ENCODE measurements around the gene NSUN3. TPM values are rescaled to one million over a fixed set of nuclear protein-coding genes. Genes with fewer than 3 reads are reported as not detected.

The NSUN3 gene
- total RNA-seq, 1 experiment from 2014 or later: 10.1 TPM

GRCh38 chr3:94115482-94115881 lies 52.6 kb downstream of the NSUN3 start:
- BruUV-seq (replicated peaks): no TSS peak
- Mint-ChIP-seq H3K4me3 (ENCODE audit: low read depth, unreplicated experiment) (no peak overlapping the region), H3K4me1 (ENCODE audit: low read depth, unreplicated experiment) (no peaks in the 10 kb centered on the region), H3K36me3 (ENCODE audit: insufficient read depth, unreplicated experiment) (no peaks in the 10 kb centered on the region), H3K27ac (ENCODE audit: unreplicated experiment) (no peak overlapping the region), H3K9me3 (ENCODE audit: low read depth, unreplicated experiment) (no peaks in the 10 kb centered on the region), H3K27me3 (ENCODE audit: unreplicated experiment) (no peaks in the 10 kb centered on the region)
- CTCF ChIA-PET: no interaction called here
- intact Hi-C loops (cut with micrococcal nuclease; ENCODE audit: unreplicated experiment): loop anchor here (5.0 kb wide), 1 partner anchor 172 kb away; no protein-coding TSS in a partner anchor
- no peak for DNase-seq
- no peak for TF ChIP-seq CTCF (IDR thresholded peaks at IDR 0.05; ENCODE audit: unreplicated experiment)

- CTCF ChIA-PET: no interaction called here
- Mint-ChIP-seq H3K9me3 (ENCODE audit: low read depth, unreplicated experiment) (no peaks in the 10 kb centered on the region), H3K4me3 (ENCODE audit: low read depth, unreplicated experiment) (no peak overlapping the region), H3K4me1 (ENCODE audit: low read depth, unreplicated experiment) (no peaks in the 10 kb centered on the region), H3K27me3 (ENCODE audit: unreplicated experiment) (no peaks in the 10 kb centered on the region), H3K36me3 (ENCODE audit: insufficient read depth, unreplicated experiment) (no peaks in the 10 kb centered on the region), H3K27ac (ENCODE audit: unreplicated experiment) (no peak overlapping the region)
- BruUV-seq (replicated peaks): no TSS peak
- no peak for DNase-seq
- TF ChIP-seq CTCF (IDR thresholded peaks at IDR 0.05; ENCODE audit: unreplicated experiment): no peak
- intact Hi-C loops (cut with micrococcal nuclease; ENCODE audit: unreplicated experiment): loop anchor here (5.0 kb wide), 1 partner anchor 170 kb away; no protein-coding TSS in a partner anchor
Observed at GRCh38 chr3:94117729-94118128, 54.9 kb downstream of the NSUN3 start.

- CTCF ChIA-PET: no interaction called here
- Mint-ChIP-seq H3K36me3 (ENCODE audit: insufficient read depth, unreplicated experiment) (no peaks in the 10 kb centered on the region), H3K4me3 (ENCODE audit: low read depth, unreplicated experiment) (no peak overlapping the region), H3K27me3 (ENCODE audit: unreplicated experiment) (no peaks in the 10 kb centered on the region), H3K27ac (ENCODE audit: unreplicated experiment) (no peak overlapping the region), H3K9me3 (ENCODE audit: low read depth, unreplicated experiment) (no peaks in the 10 kb centered on the region), H3K4me1 (ENCODE audit: low read depth, unreplicated experiment) (no peaks in the 10 kb centered on the region)
- intact Hi-C loops (cut with micrococcal nuclease; ENCODE audit: unreplicated experiment): loop anchor here (5.0 kb wide), 1 partner anchor 169 kb away; no protein-coding TSS in a partner anchor
- TF ChIP-seq CTCF (IDR thresholded peaks at IDR 0.05; ENCODE audit: unreplicated experiment): no peak
- no TSS peak for BruUV-seq (replicated peaks)
- no peak for DNase-seq
Observed at GRCh38 chr3:94118390-94118789, 55.5 kb downstream of the NSUN3 start.

- no peak overlapping the region for H3K4me3 Mint-ChIP-seq (ENCODE audit: low read depth, unreplicated experiment)
- no peaks in the 10 kb centered on the region for H3K36me3 Mint-ChIP-seq (ENCODE audit: insufficient read depth, unreplicated experiment)
- no peak for DNase-seq
- H3K27ac Mint-ChIP-seq (ENCODE audit: unreplicated experiment): no peak overlapping the region
- H3K27me3 Mint-ChIP-seq (ENCODE audit: unreplicated experiment): no peaks in the 10 kb centered on the region
- TF ChIP-seq CTCF (IDR thresholded peaks at IDR 0.05; ENCODE audit: unreplicated experiment): no peak
- intact Hi-C loops (cut with micrococcal nuclease; ENCODE audit: unreplicated experiment): no loop called here
- CTCF ChIA-PET: no interaction called here
- no peaks in the 10 kb centered on the region for H3K9me3 Mint-ChIP-seq (ENCODE audit: low read depth, unreplicated experiment)
- BruUV-seq (replicated peaks): no TSS peak
- no peaks in the 10 kb centered on the region for H3K4me1 Mint-ChIP-seq (ENCODE audit: low read depth, unreplicated experiment)
Observed at GRCh38 chr3:94121161-94121560, 58.3 kb downstream of the NSUN3 start.
